ENCODE data around the gene PLCH2. TPM values are rescaled to one million over a fixed set of nuclear protein-coding genes. Genes with fewer than 3 reads are reported as not detected.
A peak's percentile ranks its signal among the peaks of the same experiment; 100 is the strongest.

Gene PLCH2
- total RNA-seq, 2 experiments from 2014 or later, result 1.4 to 2.2 TPM

DNA sequence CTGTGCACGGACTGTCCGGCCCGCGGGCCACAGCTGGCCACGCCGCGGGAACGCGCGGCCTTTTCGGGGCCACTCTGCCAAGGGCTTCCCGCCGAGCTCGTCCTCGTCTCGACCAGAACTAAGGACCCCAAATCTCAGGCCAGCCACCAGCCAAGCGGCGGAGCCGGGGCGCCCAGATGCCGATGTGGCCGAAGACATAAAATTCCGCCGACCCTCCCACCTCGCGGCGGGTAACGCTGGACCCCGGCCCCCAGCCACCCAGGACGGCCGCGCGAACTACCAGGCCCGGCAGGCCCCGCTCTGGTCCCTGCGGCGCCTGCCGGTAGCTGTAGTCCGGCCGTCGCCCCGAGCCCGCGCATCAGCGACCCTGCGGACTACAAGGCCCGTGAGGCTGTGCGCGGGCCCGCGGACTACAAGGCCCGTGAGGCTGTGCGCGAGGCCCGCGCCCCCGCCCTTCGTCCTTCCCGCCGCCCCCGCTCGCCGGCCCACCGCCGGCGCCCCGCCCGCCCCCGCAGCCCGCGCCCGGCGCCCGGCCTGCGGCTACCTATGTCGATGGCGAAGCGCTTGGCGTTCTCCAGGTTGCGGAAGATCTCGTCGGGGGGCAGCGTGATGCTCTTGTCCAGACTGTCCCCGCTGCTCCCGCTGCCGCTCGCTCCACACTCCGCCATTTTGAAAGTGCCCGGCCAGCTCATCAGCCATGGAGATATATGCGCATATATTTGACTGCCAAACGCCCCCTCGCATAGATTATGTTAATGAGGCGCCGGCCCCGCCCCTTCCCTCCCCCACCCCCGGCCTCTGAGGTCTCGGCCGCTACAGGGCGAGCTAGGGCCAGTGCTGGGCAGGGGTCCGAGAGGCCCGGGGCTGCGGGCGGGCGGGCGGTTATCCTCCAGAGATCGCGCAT is 50.1 kb downstream of the PLCH2 start, which contains the start of gene PANK4:
TSS of gene PANK4 (minus strand) at position 677 of the 904 bp plus-strand sequence. CDS start at position 668, 9 bp downstream.
- Histone ChIP-seq H3K4me3 (ENCODE audit: low read depth, low read length, poor library complexity, severe bottlenecking) (peak within 1 kb of the TSS; percentile 100), H3K4me1 (ENCODE audit: insufficient read depth, low read length, poor library complexity, severe bottlenecking) (peaks cover 26% of the 10 kb centered on the region), H3K27ac (ENCODE audit: low read depth, low read length, poor library complexity, severe bottlenecking) (peak within 1 kb of the TSS; percentile 38), H3K36me3 (ENCODE audit: insufficient read depth, low read length) (peaks cover 4% of the 10 kb centered on the region), H2AFZ (ENCODE audit: low read length) (no peak within 1 kb of the TSS; the same call in 1 of the 2 replicates), H3K79me2 (ENCODE audit: insufficient read depth, low read depth, low read length) (peaks cover 40% of the 10 kb centered on the region), H3K9me3 (ENCODE audit: low read length) (no peaks in the 10 kb centered on the region), H3K9me2 (ENCODE audit: insufficient read depth, low read length) (no peaks in the 10 kb centered on the region), H4K20me1 (ENCODE audit: insufficient read depth, low read length) (peaks cover 13% of the 10 kb centered on the region), H3K4me2 (ENCODE audit: low read length) (peak within 1 kb of the TSS; percentile 99)
- intact Hi-C loops (cut with micrococcal nuclease; ENCODE audit: unreplicated experiment), result loop anchor here (1.0 to 2.0 kb wide), 3 partner anchors 21 to 112 kb away; no protein-coding TSS in a partner anchor
- TF ChIP-seq, protein P1, sequence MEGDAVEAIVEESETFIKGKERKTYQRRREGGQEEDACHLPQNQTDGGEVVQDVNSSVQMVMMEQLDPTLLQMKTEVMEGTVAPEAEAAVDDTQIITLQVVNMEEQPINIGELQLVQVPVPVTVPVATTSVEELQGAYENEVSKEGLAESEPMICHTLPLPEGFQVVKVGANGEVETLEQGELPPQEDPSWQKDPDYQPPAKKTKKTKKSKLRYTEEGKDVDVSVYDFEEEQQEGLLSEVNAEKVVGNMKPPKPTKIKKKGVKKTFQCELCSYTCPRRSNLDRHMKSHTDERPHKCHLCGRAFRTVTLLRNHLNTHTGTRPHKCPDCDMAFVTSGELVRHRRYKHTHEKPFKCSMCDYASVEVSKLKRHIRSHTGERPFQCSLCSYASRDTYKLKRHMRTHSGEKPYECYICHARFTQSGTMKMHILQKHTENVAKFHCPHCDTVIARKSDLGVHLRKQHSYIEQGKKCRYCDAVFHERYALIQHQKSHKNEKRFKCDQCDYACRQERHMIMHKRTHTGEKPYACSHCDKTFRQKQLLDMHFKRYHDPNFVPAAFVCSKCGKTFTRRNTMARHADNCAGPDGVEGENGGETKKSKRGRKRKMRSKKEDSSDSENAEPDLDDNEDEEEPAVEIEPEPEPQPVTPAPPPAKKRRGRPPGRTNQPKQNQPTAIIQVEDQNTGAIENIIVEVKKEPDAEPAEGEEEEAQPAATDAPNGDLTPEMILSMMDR (conservative IDR thresholded peaks at IDR 0.05; ENCODE audit: low read length), result no peak
- no peak for TF ChIP-seq EZH2phosphoT487 (IDR thresholded peaks at IDR 0.05; ENCODE audit: borderline replicate concordance, low read depth, low read length)
- ChIA-PET CTCF (ENCODE audit: unreplicated experiment) (interaction anchor here (0.6 to 1.0 kb wide), 3 partner anchors 13 to 59 kb away, joined by 3 to 7 read pairs (median 6); no protein-coding TSS in a partner anchor), POLR2A (interaction anchor here (1.0 to 1.1 kb wide), 2 partner anchors 19 to 32 kb away, joined by 6 to 11 read pairs; no protein-coding TSS in a partner anchor)
- no TSS peak for BruUV-seq (replicated peaks)
- DNase-seq (ENCODE audit: low spot score), result peak; percentile 96

DNA sequence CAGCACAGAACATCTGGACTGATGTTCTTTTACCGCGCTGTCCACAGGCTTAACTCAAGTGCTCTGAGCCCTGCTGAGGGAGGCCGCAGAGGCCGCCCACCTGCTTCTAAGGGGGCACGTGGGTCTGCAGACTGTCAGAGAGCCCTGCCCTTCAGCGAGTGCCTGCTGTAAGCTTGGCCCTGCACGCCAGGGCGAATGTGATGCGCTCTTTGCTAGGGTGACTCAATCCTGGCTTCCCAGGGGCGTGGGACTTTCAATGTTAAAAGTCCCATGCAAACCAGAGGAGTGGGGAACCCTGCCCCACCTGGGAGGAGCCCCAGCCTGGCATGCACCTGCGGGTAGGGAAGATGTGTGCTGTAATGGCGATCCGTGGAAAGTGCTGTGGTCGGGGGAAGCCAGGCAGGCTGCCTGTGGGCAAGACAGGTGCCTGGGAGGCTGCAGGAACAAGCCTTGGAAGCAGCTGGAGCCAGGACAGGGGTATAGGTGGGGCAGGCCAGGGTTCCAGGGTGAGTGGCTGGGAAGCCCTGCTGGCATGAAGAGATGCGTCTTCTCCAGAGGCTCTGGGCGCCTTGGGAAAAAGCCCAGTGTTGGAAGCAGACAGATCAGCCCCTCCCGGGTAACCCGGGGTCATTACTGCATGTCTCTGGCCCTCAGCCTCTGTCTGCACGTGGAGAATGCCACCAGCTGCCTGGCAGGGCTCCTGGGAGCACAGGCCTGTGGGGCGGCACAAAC is 50.9 kb downstream of the PLCH2 start:
- intact Hi-C loops (cut with micrococcal nuclease; ENCODE audit: unreplicated experiment), result loop anchor here (1.0 to 2.0 kb wide), 3 partner anchors 20 to 113 kb away; no protein-coding TSS in a partner anchor
- no peaks in the 10 kb centered on the region for H3K9me2 ChIP-seq (ENCODE audit: insufficient read depth, low read length)
- H3K36me3 ChIP-seq (ENCODE audit: insufficient read depth, low read length), result no peaks in the 10 kb centered on the region
- H3K4me2 ChIP-seq (ENCODE audit: low read length), result peak overlapping the region; percentile 63
- DNase-seq (ENCODE audit: low spot score), result no peak
- peaks cover 40% of the 10 kb centered on the region for H3K79me2 ChIP-seq (ENCODE audit: insufficient read depth, low read depth, low read length)
- peak overlapping the region; percentile 100 for H3K4me3 ChIP-seq (ENCODE audit: low read depth, low read length, poor library complexity, severe bottlenecking)
- no TSS peak for BruUV-seq (replicated peaks)
- TF ChIP-seq EZH2phosphoT487 (IDR thresholded peaks at IDR 0.05; ENCODE audit: borderline replicate concordance, low read depth, low read length), result no peak
- TF ChIP-seq, protein P1 (conservative IDR thresholded peaks at IDR 0.05; ENCODE audit: low read length), result no peak
- peaks cover 26% of the 10 kb centered on the region for H3K4me1 ChIP-seq (ENCODE audit: insufficient read depth, low read length, poor library complexity, severe bottlenecking)
- ChIA-PET POLR2A (interaction anchor here (1.0 to 1.1 kb wide), 2 partner anchors 18 to 33 kb away, joined by 6 to 11 read pairs; no protein-coding TSS in a partner anchor), CTCF (ENCODE audit: unreplicated experiment) (interaction anchor here (1.0 kb wide), 1 partner anchor 12 kb away, joined by 7 read pairs; no protein-coding TSS in a partner anchor)
- no peak overlapping the region; the same call in 1 of the 2 replicates for H2AFZ ChIP-seq (ENCODE audit: low read length)
- no peak overlapping the region for H3K27ac ChIP-seq (ENCODE audit: low read depth, low read length, poor library complexity, severe bottlenecking)
- H3K9me3 ChIP-seq (ENCODE audit: low read length), result no peaks in the 10 kb centered on the region
- H4K20me1 ChIP-seq (ENCODE audit: insufficient read depth, low read length), result peaks cover 13% of the 10 kb centered on the region
